ENCODE data around the gene POU2AF1. TPM values are rescaled to one million over a fixed set of nuclear protein-coding genes. Genes with fewer than 3 reads are reported as not detected.

POU2AF1 gene
- total and polyA plus RNA-seq, 2 of the 13 experiments (the other 11 are each of a cell fraction or from before 2014, with no cell fraction given) = 1.9 to 3.6 TPM

DNA sequence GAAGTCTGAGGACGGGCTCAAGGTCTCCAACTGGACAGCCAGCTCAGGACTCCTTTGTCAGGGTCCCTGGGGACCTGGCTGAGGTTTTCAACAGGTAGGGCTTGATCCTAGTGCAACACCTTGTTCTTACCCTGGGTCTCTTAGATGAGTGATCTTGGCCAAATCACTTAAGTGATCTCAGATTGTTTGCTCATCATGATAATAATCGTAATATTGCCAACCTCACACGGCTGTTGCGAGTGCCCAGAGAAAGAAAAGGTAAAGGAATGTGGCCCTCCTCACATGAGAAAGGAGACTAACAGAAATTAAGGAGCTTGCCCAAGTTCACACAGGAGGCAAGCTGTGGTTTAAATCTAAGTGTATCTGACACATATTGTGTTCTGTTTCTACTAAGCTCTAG, 52.3 kb downstream of the POU2AF1 start:
- DNase-seq (ENCODE audit: low spot score) (no peak), ATAC-seq (no peak), FAIRE-seq (no peak)
- CTCF ChIA-PET (ENCODE audit: low intra/inter-chr PET ratio, low total read pairs) = no interaction called here
- peaks cover 65% of the 10 kb centered on the region for H3K4me1 ChIP-seq (ENCODE audit: insufficient read depth, low read length)
- no peak overlapping the region for H3K27ac ChIP-seq (ENCODE audit: extremely low read length, insufficient read depth, low read length)
- no peak overlapping the region for H2AFZ ChIP-seq (ENCODE audit: low read length)
- no peaks in the 10 kb centered on the region for H4K20me1 ChIP-seq (ENCODE audit: insufficient read depth, low read length)
- no peak overlapping the region for H3K4me2 ChIP-seq (ENCODE audit: low read depth, low read length)
- WGBS (ENCODE audit: low lambda C conversion rate) = 70% methylated on average over 4 of the region's 4 CpGs
- no peaks in the 10 kb centered on the region for H3K36me3 ChIP-seq (replicated peaks in 1 of 2; ENCODE audit: control insufficient read depth in 1 of 2, insufficient read depth in 2 of 2, low read length in 2 of 2)
- BruUV-seq (replicated peaks) = no TSS peak
- H3K4me3 ChIP-seq (replicated peaks in 1 of 3; ENCODE audit: insufficient read depth in 1 of 3, low read depth in 2 of 3, low read length in 3 of 3) = no peak overlapping the region
- POLR2A ChIA-PET = interaction anchor here (2.3 kb wide), 1 partner anchor 9 kb away, joined by 12 read pairs; no protein-coding TSS in a partner anchor
- H3K27me3 ChIP-seq (ENCODE audit: control insufficient read depth in 1 of 2, insufficient read depth in 2 of 2, low read length in 2 of 2) = no peaks in the 10 kb centered on the region
- H3K79me2 ChIP-seq (ENCODE audit: insufficient read depth, low read length) = no peaks in the 10 kb centered on the region
- no peak overlapping the region for H3K9ac ChIP-seq (ENCODE audit: insufficient read depth, low read depth, low read length)
- no peaks in the 10 kb centered on the region for H3K9me3 ChIP-seq (ENCODE audit: low read length)
- intact Hi-C loops (cut with micrococcal nuclease; ENCODE audit: unreplicated experiment) = no loop called here
- TF ChIP-seq ZNF879 (CRISPR knock-in tag; IDR thresholded peaks at IDR 0.05) (no peak), PTBP1 (IDR thresholded peaks at IDR 0.05; ENCODE audit: low read depth, low read length, poor library complexity, severe bottlenecking) (no peak), DR1 (CRISPR knock-in tag; IDR thresholded peaks at IDR 0.05) (no peak), ZFP36L2 (CRISPR knock-in tag; IDR thresholded peaks at IDR 0.05) (no peak), ZXDC (CRISPR knock-in tag; IDR thresholded peaks at IDR 0.05) (no peak), TOPORS (CRISPR knock-in tag; IDR thresholded peaks at IDR 0.05) (no peak), ZNF577 (CRISPR knock-in tag; IDR thresholded peaks at IDR 0.05; ENCODE audit: borderline replicate concordance, low read depth) (no peak), RFXAP (CRISPR knock-in tag; IDR thresholded peaks at IDR 0.05; ENCODE audit: borderline replicate concordance) (no peak), ZNF343 (CRISPR knock-in tag; IDR thresholded peaks at IDR 0.05) (no peak), KAT2B (IDR thresholded peaks at IDR 0.05; ENCODE audit: borderline replicate concordance, low read depth, low read length) (no peak), FLYWCH1 (CRISPR knock-in tag; IDR thresholded peaks at IDR 0.05) (no peak), ZKSCAN5 (CRISPR knock-in tag; IDR thresholded peaks at IDR 0.05) (no peak), ZNF121 (CRISPR knock-in tag; IDR thresholded peaks at IDR 0.05) (no peak), ZNF776 (CRISPR knock-in tag; IDR thresholded peaks at IDR 0.05) (no peak), KLF12 (CRISPR knock-in tag; IDR thresholded peaks at IDR 0.05; ENCODE audit: borderline replicate concordance) (no peak), NR1H2 (CRISPR knock-in tag; IDR thresholded peaks at IDR 0.05; ENCODE audit: borderline replicate concordance, low read depth) (no peak)
- TF ChIP-seq, protein P1, sequence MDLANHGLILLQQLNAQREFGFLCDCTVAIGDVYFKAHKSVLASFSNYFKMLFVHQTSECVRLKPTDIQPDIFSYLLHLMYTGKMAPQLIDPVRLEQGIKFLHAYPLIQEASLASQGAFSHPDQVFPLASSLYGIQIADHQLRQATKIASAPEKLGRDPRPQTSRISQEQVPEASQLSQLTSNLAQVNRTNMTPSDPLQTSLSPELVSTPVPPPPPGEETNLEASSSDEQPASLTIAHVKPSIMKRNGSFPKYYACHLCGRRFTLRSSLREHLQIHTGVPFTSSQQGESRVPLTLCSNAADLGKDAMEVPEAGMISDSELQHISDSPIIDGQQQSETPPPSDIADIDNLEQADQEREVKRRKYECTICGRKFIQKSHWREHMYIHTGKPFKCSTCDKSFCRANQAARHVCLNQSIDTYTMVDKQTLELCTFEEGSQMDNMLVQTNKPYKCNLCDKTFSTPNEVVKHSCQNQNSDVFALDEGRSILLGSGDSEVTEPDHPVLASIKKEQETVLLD (CRISPR knock-in tag; IDR thresholded peaks at IDR 0.05; ENCODE audit: low read depth) = no peak
- TF ChIP-seq, protein P2, sequence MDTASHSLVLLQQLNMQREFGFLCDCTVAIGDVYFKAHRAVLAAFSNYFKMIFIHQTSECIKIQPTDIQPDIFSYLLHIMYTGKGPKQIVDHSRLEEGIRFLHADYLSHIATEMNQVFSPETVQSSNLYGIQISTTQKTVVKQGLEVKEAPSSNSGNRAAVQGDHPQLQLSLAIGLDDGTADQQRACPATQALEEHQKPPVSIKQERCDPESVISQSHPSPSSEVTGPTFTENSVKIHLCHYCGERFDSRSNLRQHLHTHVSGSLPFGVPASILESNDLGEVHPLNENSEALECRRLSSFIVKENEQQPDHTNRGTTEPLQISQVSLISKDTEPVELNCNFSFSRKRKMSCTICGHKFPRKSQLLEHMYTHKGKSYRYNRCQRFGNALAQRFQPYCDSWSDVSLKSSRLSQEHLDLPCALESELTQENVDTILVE (CRISPR knock-in tag; IDR thresholded peaks at IDR 0.05) = no peak
- in situ Hi-C loops (cut with HindIII; ENCODE audit: extremely low pct_ligation_motif_present, low pct_unique_long_range_greater_than_20kb) = no loop called here
